Activated CD4-positive, alpha-beta T cell treated with anti-CD3 and anti-CD28 coated beads, Interleukin-2, amount 10 ng/mL, durations not matched to agents 7 days and 5 days (primary cell): ENCODE results near the gene SPOCK1. TPM values are rescaled to one million over a fixed set of nuclear protein-coding genes. Genes with fewer than 3 reads are reported as not detected.

Experiments used
- CTCF ChIA-PET: fragments of 350-600 bp; sonication (Branson Sonifier 250); formaldehyde crosslinking; loops from one replicate; lab custom pipeline; 2021; ENCODE audit warnings: antibody characterized with exemption; lab: Charles Lee
- POLR2A ChIA-PET: fragments of 350-600 bp; sonication (Branson Sonifier 250); formaldehyde crosslinking; loops from one replicate; lab custom pipeline; 2021; ENCODE audit warnings: antibody characterized with exemption; lab: Charles Lee
- DNase-seq: peaks from one replicate; pipeline ENCODE4 v3.0.0-alpha.2; 2020
- H3K27ac Mint-ChIP-seq: one replicate; pipeline ENCODE4 v1.8.0; 2021; ENCODE audit warnings: mild to moderate bottlenecking, moderate library complexity, mixed read lengths
- H3K27me3 Mint-ChIP-seq: one replicate; pipeline ENCODE4 v1.8.0; 2021; ENCODE audit warnings: mixed read lengths
- H3K36me3 Mint-ChIP-seq: one replicate; pipeline ENCODE4 v1.8.0; 2021; ENCODE audit warnings: low read depth, mixed read lengths
- H3K4me1 Mint-ChIP-seq: one replicate; pipeline ENCODE4 v1.8.0; 2021; ENCODE audit warnings: mixed read lengths
- H3K4me3 Mint-ChIP-seq: one replicate; pipeline ENCODE4 v1.8.0; 2021; ENCODE audit warnings: mild to moderate bottlenecking, moderate library complexity, mixed read lengths
- H3K9me3 Mint-ChIP-seq: one replicate; pipeline ENCODE4 v1.8.0; 2021; ENCODE audit warnings: mixed read lengths
- total RNA-seq, 2 experiments: library from RNA; stranded (reverse); gene quantifications; one replicate each; pipeline ENCODE4 v1.2.3, GENCODE V29; 2021

The SPOCK1 gene
- total RNA-seq, 2 experiments from 2014 or later = 0.15 to 0.31 TPM

DNA sequence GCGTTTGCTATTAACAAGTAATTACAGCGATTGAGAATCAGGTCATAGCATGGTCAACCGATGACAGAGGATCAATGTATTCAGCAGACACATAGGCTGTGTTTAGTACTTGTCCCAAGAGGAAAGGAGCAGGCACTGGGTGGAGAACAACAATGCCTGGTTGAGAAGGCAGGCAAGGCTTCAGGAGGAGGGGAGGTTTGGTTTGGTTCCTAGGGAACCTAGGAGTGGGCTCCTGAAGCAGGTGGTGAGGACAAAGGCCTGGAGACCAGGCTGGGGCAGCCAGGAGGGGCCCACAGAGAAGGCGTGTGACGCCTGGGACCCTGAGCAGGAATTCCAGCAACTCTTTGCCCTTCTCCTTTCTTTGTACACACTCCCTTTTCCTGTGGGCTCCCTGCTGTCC is 195.6 kb downstream of the SPOCK1 start:
- H3K9me3 Mint-ChIP-seq = no peaks in the 10 kb centered on the region
- no peak overlapping the region for H3K4me3 Mint-ChIP-seq
- H3K36me3 Mint-ChIP-seq = no peaks in the 10 kb centered on the region

DNA sequence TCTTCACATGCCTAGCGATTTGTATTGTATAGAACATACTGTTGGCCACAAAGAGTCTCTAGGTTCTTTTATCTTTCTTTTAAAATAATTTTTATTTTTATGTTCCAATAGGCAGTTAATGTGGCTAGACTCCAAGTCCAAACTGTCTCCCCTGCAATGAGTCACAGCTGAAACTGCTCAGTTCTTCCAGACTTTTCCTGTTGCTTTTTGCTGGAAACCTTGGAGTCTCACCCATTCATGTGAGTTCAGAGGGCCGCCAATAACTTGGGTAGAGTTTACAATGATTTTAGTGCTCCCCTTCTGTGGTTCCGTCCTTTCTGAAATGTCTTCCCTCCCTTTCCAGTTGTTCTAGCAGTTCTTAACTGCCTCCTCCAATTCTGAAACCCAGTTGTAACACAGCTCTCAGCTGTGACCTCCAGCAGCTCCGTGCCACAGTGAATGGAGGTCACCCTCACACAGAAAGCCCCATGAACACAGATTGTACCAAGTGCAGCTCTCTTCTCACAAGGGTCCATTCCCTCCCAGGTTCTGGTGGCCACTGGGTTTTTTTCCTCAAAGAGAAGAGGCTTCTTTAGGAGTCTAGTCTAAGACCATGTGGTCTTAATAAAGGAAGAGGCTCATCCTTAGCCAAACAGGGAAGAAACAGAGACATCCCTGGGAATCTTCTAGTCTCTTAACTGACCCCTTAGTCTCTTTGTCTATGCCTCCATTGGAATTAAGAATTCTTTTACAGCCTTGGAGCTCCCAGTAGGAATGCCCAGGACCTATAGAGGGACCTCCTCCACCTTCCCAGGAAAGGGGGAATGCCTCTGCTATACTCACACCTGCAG is 198.5 kb downstream of the SPOCK1 start:
- no peak for DNase-seq
- Mint-ChIP-seq H3K9me3 (no peaks in the 10 kb centered on the region), H3K27me3 (peaks cover 11% of the 10 kb centered on the region), H3K27ac (no peak overlapping the region), H3K4me1 (no peaks in the 10 kb centered on the region), H3K36me3 (no peaks in the 10 kb centered on the region), H3K4me3 (no peak overlapping the region)
- ChIA-PET CTCF (no interaction called here), POLR2A (no interaction called here)

More for the DNA sequence above, 195.6 kb downstream of the SPOCK1 start:
- H3K4me1 Mint-ChIP-seq = no peaks in the 10 kb centered on the region
- CTCF ChIA-PET = no interaction called here
- DNase-seq = no peak
- H3K27me3 Mint-ChIP-seq = peaks cover 6% of the 10 kb centered on the region
- POLR2A ChIA-PET = no interaction called here
- H3K27ac Mint-ChIP-seq = no peak overlapping the region

DNA sequence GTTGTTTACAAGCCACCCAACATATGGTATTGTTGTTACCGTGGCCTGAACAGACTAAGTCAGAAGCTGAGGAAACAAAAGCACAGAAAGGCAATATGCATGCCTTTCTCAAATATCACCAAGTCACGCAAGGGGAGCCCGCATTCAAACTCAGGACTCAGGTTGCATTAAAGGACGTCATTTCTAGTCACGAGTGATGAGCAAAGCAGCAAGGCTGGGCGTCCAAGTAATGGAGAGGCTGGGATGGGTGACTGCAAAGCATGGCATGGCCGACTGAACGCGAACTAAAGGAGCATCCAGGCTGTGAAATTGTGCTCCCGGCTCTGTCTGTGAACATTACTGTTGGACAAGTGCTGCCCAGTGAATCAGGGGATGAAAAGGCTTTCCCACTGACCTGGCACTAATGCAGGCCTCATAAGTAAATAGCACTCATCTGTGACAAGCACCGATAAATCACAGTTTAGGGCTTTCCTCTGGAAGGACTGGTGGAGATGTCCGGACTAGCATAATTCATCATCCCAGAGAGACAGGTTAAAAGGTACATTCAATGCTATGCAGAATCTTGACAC is 202.8 kb downstream of the SPOCK1 start:
- POLR2A ChIA-PET = no interaction called here
- H3K27me3 Mint-ChIP-seq = peaks cover 15% of the 10 kb centered on the region
- H3K4me1 Mint-ChIP-seq = no peaks in the 10 kb centered on the region
- no peak for DNase-seq
- CTCF ChIA-PET = no interaction called here
- no peaks in the 10 kb centered on the region for H3K36me3 Mint-ChIP-seq
- H3K4me3 Mint-ChIP-seq = no peak overlapping the region
- no peak overlapping the region for H3K27ac Mint-ChIP-seq
- H3K9me3 Mint-ChIP-seq = no peaks in the 10 kb centered on the region

DNA sequence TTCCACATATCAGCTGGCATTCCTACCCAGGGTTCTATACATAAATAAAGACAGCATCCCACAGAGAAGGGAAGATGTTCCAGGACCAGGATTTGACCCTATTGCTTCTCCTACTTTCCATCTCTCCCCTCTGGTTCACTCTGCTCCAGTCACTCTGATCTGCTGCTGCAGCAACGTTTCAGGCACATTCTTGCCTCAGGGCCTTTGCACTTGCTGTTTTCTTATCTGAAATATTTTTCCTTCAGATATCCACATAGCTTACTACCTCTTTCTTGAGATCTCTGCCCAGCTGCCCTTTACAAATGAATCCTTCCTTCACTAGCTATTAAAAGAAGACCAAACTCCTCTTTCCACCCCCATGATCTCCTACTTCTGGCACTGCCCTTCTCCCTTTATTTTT is 204.5 kb downstream of the SPOCK1 start:
- CTCF ChIA-PET = no interaction called here
- H3K27ac Mint-ChIP-seq = no peak overlapping the region

DNA sequence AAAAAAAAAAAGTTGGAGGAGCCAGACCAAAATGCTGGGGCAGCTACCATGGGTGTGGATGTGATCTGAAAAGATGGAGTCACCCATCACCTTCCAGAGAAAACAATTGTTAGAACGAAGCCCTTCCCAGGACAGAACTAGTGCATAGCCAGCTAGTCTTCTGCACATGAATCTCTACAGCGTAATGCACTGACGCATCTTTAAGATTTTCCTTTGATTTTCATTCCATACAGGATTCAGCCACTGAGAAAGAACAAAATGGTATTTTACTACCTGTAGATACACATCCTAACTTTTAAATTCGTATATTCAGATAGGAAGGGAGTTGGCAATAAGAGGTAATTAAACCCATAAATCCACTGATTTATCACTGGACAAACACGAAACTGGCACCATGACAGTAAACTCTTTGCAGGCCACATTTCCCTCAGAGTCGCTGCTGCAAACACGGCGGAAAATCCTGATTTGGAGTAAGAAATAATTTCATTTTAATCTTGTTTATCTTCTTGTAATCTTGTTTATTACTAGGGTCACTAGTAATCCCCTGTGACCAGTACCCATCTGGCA is 206.6 kb downstream of the SPOCK1 start:
- Mint-ChIP-seq H3K27ac (no peak overlapping the region), H3K36me3 (no peaks in the 10 kb centered on the region), H3K4me3 (no peak overlapping the region), H3K27me3 (peaks cover 10% of the 10 kb centered on the region), H3K4me1 (no peaks in the 10 kb centered on the region), H3K9me3 (no peaks in the 10 kb centered on the region)
- POLR2A ChIA-PET = no interaction called here
- CTCF ChIA-PET = no interaction called here
- DNase-seq = no peak

More for the DNA sequence above, 204.5 kb downstream of the SPOCK1 start:
- no peak overlapping the region for H3K4me3 Mint-ChIP-seq
- no peaks in the 10 kb centered on the region for H3K36me3 Mint-ChIP-seq
- POLR2A ChIA-PET = no interaction called here
- peaks cover 9% of the 10 kb centered on the region for H3K27me3 Mint-ChIP-seq
- DNase-seq = no peak
- H3K9me3 Mint-ChIP-seq = no peaks in the 10 kb centered on the region
- H3K4me1 Mint-ChIP-seq = no peaks in the 10 kb centered on the region

DNA sequence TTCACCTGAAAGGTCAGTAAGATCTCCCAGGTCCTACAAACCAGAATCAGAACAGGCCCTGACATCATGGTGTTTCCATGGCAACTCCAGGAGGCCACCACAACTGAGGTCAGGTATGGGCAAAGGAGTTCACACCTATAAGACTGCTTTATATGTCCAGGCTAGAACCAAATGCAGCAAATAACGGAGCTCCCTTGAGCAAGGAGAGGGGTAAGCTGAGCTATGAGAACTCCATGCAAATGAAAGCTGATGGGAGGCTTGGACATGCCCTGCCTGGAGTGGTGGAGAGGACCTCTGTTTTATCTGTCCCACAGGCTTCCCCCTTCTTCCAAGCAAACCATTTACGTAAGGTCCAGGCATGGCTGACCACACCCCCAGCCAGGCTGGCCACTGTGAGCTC is 207.7 kb downstream of the SPOCK1 start:
- H3K4me3 Mint-ChIP-seq = no peak overlapping the region
- no peaks in the 10 kb centered on the region for H3K36me3 Mint-ChIP-seq
- POLR2A ChIA-PET = no interaction called here

DNA sequence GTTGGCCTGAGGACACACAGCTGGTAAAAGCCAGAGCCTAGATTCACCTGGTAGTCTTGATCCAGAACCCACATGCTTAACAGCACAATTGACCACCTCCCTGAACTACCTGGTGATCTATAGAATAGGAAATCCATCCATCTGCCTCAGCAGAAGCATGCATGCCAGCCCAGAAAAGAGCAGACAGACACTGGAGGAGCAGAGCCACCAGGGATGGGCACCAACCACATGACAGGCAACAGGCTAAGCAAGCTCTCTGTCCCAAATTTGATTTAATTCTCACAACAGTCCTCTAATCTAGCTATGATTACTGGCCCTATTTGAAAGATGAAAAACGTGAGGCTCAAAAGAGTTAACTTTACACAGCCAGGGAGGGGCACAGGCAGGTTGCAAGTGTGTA is 208.1 kb downstream of the SPOCK1 start:
- no peaks in the 10 kb centered on the region for H3K9me3 Mint-ChIP-seq
- POLR2A ChIA-PET = no interaction called here
- CTCF ChIA-PET = no interaction called here
- DNase-seq = no peak
- H3K27me3 Mint-ChIP-seq = peaks cover 7% of the 10 kb centered on the region
- H3K36me3 Mint-ChIP-seq = no peaks in the 10 kb centered on the region
- no peaks in the 10 kb centered on the region for H3K4me1 Mint-ChIP-seq
- no peak overlapping the region for H3K4me3 Mint-ChIP-seq
- H3K27ac Mint-ChIP-seq = no peak overlapping the region

More for the DNA sequence above, 207.7 kb downstream of the SPOCK1 start:
- Mint-ChIP-seq H3K4me1 (no peaks in the 10 kb centered on the region), H3K27ac (no peak overlapping the region), H3K27me3 (peaks cover 7% of the 10 kb centered on the region), H3K9me3 (no peaks in the 10 kb centered on the region)
- CTCF ChIA-PET = no interaction called here
- DNase-seq = no peak

DNA sequence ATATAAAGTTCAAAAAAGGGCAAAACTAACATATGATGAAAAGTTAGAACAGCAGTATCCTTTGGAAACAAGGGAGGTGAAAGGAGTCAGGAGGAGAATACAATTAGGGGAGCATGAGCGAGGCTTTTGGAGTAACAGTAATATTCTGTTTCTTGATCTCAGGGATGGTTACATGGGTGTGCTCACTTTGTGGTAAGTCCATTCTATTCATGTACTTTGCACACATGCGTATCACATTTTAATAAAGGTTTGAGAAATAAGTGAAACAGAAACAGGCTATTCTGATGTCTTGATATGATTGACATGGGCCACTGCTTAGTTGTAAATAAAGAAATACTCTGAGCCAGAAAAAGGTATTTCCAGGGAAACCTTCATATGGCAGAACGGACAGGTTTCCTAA is 208.8 kb downstream of the SPOCK1 start:
- no peaks in the 10 kb centered on the region for H3K36me3 Mint-ChIP-seq
- H3K27ac Mint-ChIP-seq = no peak overlapping the region
- H3K4me1 Mint-ChIP-seq = no peaks in the 10 kb centered on the region
- POLR2A ChIA-PET = no interaction called here
- H3K27me3 Mint-ChIP-seq = peaks cover 7% of the 10 kb centered on the region
- no peaks in the 10 kb centered on the region for H3K9me3 Mint-ChIP-seq
- H3K4me3 Mint-ChIP-seq = no peak overlapping the region
- CTCF ChIA-PET = no interaction called here
- no peak for DNase-seq

DNA sequence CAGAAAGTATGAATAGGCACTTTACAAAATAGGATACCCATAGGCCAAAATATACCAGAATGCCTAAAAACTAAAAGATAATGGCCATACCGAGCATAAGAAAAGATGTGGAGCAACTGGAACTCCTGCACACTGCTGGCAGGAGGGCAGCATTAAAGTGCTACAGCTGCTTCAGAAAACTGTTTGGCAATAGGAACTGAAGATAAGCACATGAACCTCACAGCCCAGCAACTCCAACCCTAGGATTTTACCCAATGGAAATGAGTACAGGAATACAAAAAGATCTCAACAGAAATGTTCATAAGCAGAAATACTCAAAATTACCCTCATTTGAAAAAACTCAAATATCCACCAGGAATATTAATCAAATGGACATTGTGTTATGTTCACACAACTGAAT is 209.3 kb downstream of the SPOCK1 start:
- Mint-ChIP-seq H3K4me3 (no peak overlapping the region), H3K36me3 (no peaks in the 10 kb centered on the region), H3K4me1 (no peaks in the 10 kb centered on the region), H3K9me3 (no peaks in the 10 kb centered on the region), H3K27me3 (peaks cover 4% of the 10 kb centered on the region), H3K27ac (no peak overlapping the region)
- DNase-seq = no peak
- POLR2A ChIA-PET = no interaction called here
- CTCF ChIA-PET = no interaction called here

DNA sequence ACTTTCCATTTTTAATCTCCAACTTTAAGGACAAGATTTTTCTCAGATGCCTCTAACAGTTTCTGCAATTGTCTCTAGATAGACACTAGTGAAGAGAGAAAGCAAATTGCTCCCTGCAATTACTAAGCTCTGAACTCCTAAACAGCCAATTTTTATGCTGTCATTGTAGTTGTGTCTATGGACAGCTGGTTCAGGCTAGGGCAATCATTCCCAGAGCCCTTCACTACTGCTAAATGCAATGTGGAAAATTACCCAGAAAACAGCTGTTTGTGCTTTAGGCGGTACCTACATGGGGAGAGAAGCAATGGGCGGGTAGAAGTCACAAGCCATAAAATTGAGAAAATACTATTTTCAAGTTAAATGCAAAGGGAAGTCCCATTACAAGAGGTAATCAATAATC is 211.6 kb downstream of the SPOCK1 start:
- Mint-ChIP-seq H3K27me3 (peaks cover 3% of the 10 kb centered on the region), H3K4me1 (no peaks in the 10 kb centered on the region), H3K27ac (no peak overlapping the region), H3K4me3 (no peak overlapping the region), H3K36me3 (no peaks in the 10 kb centered on the region), H3K9me3 (no peaks in the 10 kb centered on the region)
- CTCF ChIA-PET = no interaction called here
- DNase-seq = no peak
- POLR2A ChIA-PET = no interaction called here

DNA sequence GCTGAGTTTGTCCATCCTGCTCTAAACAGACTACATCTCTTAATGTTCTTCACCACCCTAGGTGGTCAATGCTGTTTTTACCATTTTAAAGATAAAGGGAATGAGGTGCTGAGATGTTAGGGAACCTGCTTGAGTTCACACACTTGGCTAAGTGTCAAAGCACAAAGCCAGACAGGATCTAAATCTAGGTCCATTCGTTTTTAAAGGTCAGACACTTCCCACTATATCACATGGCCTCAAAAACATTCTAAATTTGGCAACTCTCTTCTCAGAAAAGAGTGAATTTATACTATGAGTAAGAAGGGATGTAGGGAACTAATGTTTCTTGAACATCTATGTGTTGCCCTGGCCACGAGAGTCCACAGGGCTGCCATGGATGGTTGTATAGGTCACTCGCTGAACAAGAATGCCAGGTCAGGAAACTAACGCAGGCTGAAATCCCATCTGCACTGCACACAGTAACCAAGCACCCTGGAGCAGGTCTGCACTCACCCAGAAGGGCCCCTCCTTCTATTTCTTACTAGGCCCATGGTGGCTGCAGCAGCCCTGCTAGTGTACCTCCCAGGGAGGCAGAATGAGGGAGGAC is 213.0 kb downstream of the SPOCK1 start:
- no peaks in the 10 kb centered on the region for H3K36me3 Mint-ChIP-seq
- H3K27ac Mint-ChIP-seq = no peak overlapping the region
- POLR2A ChIA-PET = no interaction called here
- no peaks in the 10 kb centered on the region for H3K9me3 Mint-ChIP-seq
- no peak for DNase-seq
- no peaks in the 10 kb centered on the region for H3K4me1 Mint-ChIP-seq
- peaks cover 3% of the 10 kb centered on the region for H3K27me3 Mint-ChIP-seq
- no peak overlapping the region for H3K4me3 Mint-ChIP-seq
- CTCF ChIA-PET = no interaction called here

DNA sequence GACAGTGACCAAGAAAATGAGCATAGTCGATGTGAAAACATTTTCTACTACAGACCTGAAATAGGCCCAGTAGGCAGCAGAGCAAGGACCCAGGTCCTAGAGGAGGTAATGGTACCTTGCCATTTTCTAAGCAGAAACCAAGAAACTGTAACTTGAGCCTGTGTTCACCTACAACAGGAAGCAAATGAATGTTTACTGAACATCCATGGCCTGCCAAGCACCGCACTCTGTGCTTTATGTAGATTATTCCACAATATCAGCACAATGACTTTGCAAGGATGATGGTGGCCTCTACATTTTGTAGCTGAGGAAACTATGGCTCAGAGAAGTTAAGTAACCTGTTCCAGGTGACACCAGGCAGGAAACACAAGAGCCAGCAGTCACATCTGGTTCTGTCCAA is 215.3 kb downstream of the SPOCK1 start:
- Mint-ChIP-seq H3K4me1 (no peaks in the 10 kb centered on the region), H3K36me3 (no peaks in the 10 kb centered on the region), H3K27ac (no peak overlapping the region), H3K4me3 (no peak overlapping the region), H3K9me3 (no peaks in the 10 kb centered on the region), H3K27me3 (peaks cover 1% of the 10 kb centered on the region)
- ChIA-PET CTCF (no interaction called here), POLR2A (no interaction called here)
- no peak for DNase-seq

DNA sequence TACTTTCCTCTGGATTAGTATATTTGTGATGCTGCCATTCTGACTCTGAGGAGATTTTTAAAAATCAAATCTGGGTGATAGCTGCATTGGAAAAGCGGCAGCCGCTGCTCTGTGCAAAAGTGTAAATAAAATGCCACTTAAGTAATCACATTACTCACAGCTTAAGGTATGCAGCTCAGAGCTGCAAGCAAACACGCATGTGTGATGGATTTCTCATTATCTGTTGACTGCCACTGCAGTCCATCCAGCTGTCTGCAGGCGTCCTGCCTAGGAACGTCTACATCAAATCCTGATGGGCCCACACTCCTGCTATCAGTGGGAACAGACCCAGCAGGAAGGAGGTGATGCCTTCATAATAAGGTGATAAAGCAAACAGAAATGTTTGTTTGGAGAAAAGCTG is 216.9 kb downstream of the SPOCK1 start:
- H3K4me1 Mint-ChIP-seq = no peaks in the 10 kb centered on the region
- no peaks in the 10 kb centered on the region for H3K36me3 Mint-ChIP-seq
- H3K9me3 Mint-ChIP-seq = no peaks in the 10 kb centered on the region
- no peaks in the 10 kb centered on the region for H3K27me3 Mint-ChIP-seq
- no peak for DNase-seq
- H3K4me3 Mint-ChIP-seq = no peak overlapping the region
- CTCF ChIA-PET = no interaction called here
- POLR2A ChIA-PET = no interaction called here
- no peak overlapping the region for H3K27ac Mint-ChIP-seq
